ENCODE measurements around the gene NFIB.
A peak's percentile ranks its signal among the peaks of the same experiment; 100 is the strongest.

NFIB gene

GRCh38 chr9:14170392-14170931 lies 143.5 kb downstream of the NFIB start:
- TF ChIP-seq EZH2phosphoT487 (IDR thresholded peaks at IDR 0.05; ENCODE audit: low read length): no peak
- no peak for TF ChIP-seq EZH2 (optimal IDR thresholded peaks at IDR 0.05; ENCODE audit: low read depth, low read length)
- TF ChIP-seq CTCF (IDR thresholded peaks at IDR 0.05; ENCODE audit: low read length): no peak
- Histone ChIP-seq H4K20me1 (ENCODE audit: insufficient read depth, low read length) (no peaks in the 10 kb centered on the region), H3K4me1 (ENCODE audit: low read length) (no peaks in the 10 kb centered on the region), H3K4me2 (ENCODE audit: low read depth, low read length) (no peak overlapping the region), H3K4me3 (ENCODE audit: low read length) (no peak overlapping the region), H3K9me2 (replicated peaks; ENCODE audit: insufficient read depth, low read length) (no peaks in the 10 kb centered on the region), H3K9me3 (replicated peaks; ENCODE audit: insufficient read depth, low read length) (no peaks in the 10 kb centered on the region), H3K27ac (ENCODE audit: low read length) (no peak overlapping the region), H2AFZ (ENCODE audit: low read length) (no peak overlapping the region), H3K9ac (ENCODE audit: low read length) (no peak overlapping the region), H3F3A (ENCODE audit: insufficient read depth, low read length) (no peaks in the 10 kb centered on the region), H3K27me3 (replicated peaks; ENCODE audit: insufficient read depth, low read length) (no peaks in the 10 kb centered on the region), H3K79me2 (ENCODE audit: low read length) (no peaks in the 10 kb centered on the region), H3K36me3 (replicated peaks; ENCODE audit: insufficient read depth, low read length) (no peaks in the 10 kb centered on the region)
- no peak for DNase-seq

- no peak for DNase-seq
- Histone ChIP-seq H3K27me3 (replicated peaks; ENCODE audit: insufficient read depth, low read length) (no peaks in the 10 kb centered on the region), H3K27ac (ENCODE audit: low read length) (no peak overlapping the region), H3F3A (ENCODE audit: insufficient read depth, low read length) (no peaks in the 10 kb centered on the region), H3K79me2 (ENCODE audit: low read length) (no peaks in the 10 kb centered on the region), H3K4me1 (ENCODE audit: low read length) (no peaks in the 10 kb centered on the region), H3K36me3 (replicated peaks; ENCODE audit: insufficient read depth, low read length) (no peaks in the 10 kb centered on the region), H4K20me1 (ENCODE audit: insufficient read depth, low read length) (no peaks in the 10 kb centered on the region), H3K9me3 (replicated peaks; ENCODE audit: insufficient read depth, low read length) (no peaks in the 10 kb centered on the region), H3K9ac (ENCODE audit: low read length) (no peak overlapping the region), H3K9me2 (replicated peaks; ENCODE audit: insufficient read depth, low read length) (no peaks in the 10 kb centered on the region), H3K4me3 (ENCODE audit: low read length) (no peak overlapping the region), H2AFZ (ENCODE audit: low read length) (no peak overlapping the region), H3K4me2 (ENCODE audit: low read depth, low read length) (no peak overlapping the region)
- no peak for TF ChIP-seq EZH2 (optimal IDR thresholded peaks at IDR 0.05; ENCODE audit: low read depth, low read length)
These were observed 145.6 kb downstream of the NFIB start for GRCh38 chr9:14168381-14168780.

GRCh38 chr9:14165376-14166035 lies 148.4 kb downstream of the NFIB start:
- H4K20me1 ChIP-seq (ENCODE audit: insufficient read depth, low read length): no peaks in the 10 kb centered on the region

More at GRCh38 chr9:14165376-14166035, 148.4 kb downstream of the NFIB start:
- no peak overlapping the region for H3K27ac ChIP-seq (ENCODE audit: low read length)
- H3K9me2 ChIP-seq (replicated peaks; ENCODE audit: insufficient read depth, low read length): no peaks in the 10 kb centered on the region
- DNase-seq: peak; percentile 6
- no peaks in the 10 kb centered on the region for H3K36me3 ChIP-seq (replicated peaks; ENCODE audit: insufficient read depth, low read length)
- no peaks in the 10 kb centered on the region for H3F3A ChIP-seq (ENCODE audit: insufficient read depth, low read length)
- TF ChIP-seq EZH2 (optimal IDR thresholded peaks at IDR 0.05; ENCODE audit: low read depth, low read length): no peak
- no peak for TF ChIP-seq CTCF (IDR thresholded peaks at IDR 0.05; ENCODE audit: low read length)
- TF ChIP-seq EZH2phosphoT487 (IDR thresholded peaks at IDR 0.05; ENCODE audit: low read length): no peak
- H3K4me3 ChIP-seq (ENCODE audit: low read length): no peak overlapping the region
- no peaks in the 10 kb centered on the region for H3K9me3 ChIP-seq (replicated peaks; ENCODE audit: insufficient read depth, low read length)
- H2AFZ ChIP-seq (ENCODE audit: low read length): no peak overlapping the region
- H3K4me1 ChIP-seq (ENCODE audit: low read length): no peaks in the 10 kb centered on the region
- H3K79me2 ChIP-seq (ENCODE audit: low read length): no peaks in the 10 kb centered on the region
- H3K4me2 ChIP-seq (ENCODE audit: low read depth, low read length): no peak overlapping the region
- H3K27me3 ChIP-seq (replicated peaks; ENCODE audit: insufficient read depth, low read length): no peaks in the 10 kb centered on the region
- H3K9ac ChIP-seq (ENCODE audit: low read length): no peak overlapping the region
